ENCODE measurements around the gene CSGALNACT2. TPM values are rescaled to one million over a fixed set of nuclear protein-coding genes. Genes with fewer than 3 reads are reported as not detected.

CSGALNACT2 gene
- total and polyA plus RNA-seq, 2 donors, result 25.0 to 39.8 TPM

DNA sequence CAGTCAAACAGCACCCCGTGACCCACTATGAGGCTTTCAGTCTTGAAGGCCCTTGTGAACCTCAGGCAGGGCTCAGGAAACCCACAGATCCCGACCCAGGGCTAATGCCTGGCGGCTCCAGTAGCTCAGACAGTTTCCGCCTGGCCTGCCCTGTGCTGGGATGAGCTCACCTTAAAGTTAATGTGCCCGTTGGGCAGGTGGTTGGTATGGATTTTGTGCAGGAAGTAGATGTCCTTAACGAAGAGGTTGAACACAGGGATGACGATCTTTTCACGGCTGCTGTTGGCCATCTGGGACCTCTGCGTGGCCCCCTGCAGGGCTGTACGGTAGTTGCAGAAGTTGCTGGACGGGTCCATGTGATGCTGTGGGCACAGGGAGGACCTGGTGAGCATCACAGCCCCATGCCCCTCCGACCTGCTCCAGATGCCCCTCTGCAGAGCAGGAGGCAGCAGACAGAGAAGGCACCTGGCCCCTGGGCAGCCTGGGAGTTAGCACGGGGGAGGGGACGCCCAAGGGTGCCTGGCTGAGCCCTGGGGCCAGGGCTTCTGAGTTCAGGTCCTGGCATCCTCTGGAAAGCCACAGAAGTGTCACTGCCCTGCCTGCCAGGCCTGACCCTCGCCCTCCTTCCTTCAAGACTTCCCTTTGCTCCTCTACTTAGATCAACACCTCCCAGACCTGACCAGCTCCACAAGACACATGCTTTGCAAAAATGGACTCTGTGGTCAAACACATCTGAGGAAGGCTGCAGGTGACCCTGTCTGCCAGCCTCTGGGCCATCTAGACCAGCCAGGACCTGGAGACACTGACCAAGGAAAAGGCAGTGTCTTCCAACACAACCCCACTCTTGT lies 59.8 kb downstream of the CSGALNACT2 start:
- no peak overlapping the region for H3K27ac ChIP-seq (ENCODE audit: low read depth)
- H3K4me1 ChIP-seq (ENCODE audit: insufficient read depth), result no peaks in the 10 kb centered on the region
- H3K4me3 ChIP-seq (ENCODE audit: low read depth, low read length), result no peak overlapping the region
- 82% methylated on average over 15 of the region's 15 CpGs for WGBS
- H3K36me3 ChIP-seq (ENCODE audit: insufficient read depth), result no peaks in the 10 kb centered on the region
- DNase-seq (ENCODE audit: extremely low spot score), result no peak

DNA sequence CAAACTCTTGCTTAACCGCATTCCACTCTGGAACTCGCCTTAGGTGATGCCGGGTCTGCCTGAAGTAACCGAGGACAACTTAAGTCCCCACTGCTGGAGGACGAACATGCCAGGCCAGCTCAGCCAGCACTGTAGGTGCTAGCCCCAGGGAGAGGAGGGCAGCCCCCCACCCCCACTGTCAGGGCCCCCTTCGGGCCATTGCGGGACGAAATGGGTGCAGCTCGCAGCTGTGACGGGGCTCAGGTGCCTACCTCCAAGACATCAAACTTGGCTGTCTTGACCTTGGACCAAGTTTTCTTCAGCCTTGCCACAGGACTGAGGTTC lies 60.4 kb downstream of the CSGALNACT2 start:
- no peaks in the 10 kb centered on the region for H3K4me1 ChIP-seq (ENCODE audit: insufficient read depth)
- WGBS, result 87% methylated on average over 10 of the region's 10 CpGs
- no peak overlapping the region for H3K27ac ChIP-seq (ENCODE audit: low read depth)
- H3K36me3 ChIP-seq (ENCODE audit: insufficient read depth), result no peaks in the 10 kb centered on the region
- no peak for DNase-seq (ENCODE audit: extremely low spot score)
- no peak overlapping the region for H3K4me3 ChIP-seq (ENCODE audit: low read depth, low read length)

DNA sequence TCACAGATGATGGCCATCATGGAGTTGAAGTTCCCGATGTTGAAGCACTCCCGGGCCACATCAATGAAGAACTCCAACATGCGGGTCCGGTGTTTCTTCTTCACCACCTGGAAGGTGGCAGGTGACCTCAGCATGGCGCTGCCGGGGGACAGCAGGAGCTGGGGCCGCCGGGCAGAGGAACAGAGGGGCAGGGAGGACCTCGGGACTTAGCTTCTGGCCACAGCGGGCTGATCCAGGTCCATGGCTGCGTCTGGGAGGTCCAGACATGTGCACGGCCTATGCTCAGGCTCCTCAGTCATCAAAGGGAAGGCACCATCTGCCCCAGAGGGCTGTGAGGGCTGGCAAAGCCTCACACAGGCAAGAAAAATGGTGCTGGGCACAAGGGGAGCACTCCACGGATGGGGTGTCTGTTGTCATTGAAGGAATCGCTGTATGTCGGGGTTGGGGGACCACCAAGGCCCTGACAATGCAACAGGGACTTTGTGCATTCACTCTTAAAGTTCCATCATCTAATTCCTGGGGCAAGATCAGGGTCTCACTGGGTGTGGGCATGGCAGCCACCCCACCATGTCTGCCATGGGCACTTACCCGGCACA lies 60.9 kb downstream of the CSGALNACT2 start:
- Histone ChIP-seq H3K4me1 (ENCODE audit: insufficient read depth) (no peaks in the 10 kb centered on the region), H3K27ac (ENCODE audit: low read depth) (no peak overlapping the region), H3K36me3 (ENCODE audit: insufficient read depth) (no peaks in the 10 kb centered on the region), H3K4me3 (ENCODE audit: low read depth, low read length) (no peak overlapping the region)
- WGBS, result 95% methylated on average over 16 of the region's 16 CpGs
- DNase-seq (ENCODE audit: extremely low spot score), result no peak

DNA sequence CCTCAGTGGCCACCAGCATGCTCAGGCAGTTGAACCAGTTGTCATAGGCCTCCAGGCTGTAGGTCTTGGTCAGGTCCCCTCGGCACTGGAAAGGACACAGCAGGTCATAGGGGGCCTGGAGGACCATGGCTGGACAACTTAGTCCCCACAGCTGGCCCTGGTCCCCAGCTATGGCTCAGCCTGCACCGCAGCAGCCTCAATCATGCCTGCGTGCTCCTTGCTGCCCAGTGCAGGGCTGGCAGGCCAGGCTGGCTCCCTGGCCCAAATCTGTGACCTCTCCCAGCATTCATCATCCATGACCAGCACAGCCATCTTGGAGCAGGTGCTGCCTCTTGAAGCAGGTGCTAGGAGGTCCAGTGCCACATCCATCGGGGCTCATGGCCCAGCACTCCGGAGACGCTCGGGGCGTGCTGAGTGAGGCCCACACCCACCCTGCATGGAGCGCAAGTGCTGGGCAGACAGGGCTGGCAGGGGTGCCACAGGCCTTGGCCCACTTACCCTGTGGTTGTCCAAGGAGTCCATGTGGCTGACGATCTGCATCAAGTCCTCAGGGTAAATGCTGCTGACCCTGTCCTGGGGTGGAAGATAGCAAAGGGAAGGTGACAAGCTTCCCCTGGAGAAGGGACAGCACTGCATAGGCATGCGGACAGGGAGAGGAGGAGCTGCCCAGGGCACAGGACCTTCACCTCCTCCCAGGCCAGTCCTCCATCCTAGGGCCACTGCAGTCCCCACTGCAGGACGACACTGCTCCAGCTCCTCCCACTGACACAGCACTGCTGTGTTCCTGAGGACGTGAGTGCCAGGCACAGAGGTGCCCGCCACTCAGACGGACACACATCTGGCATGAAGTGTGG lies 61.7 kb downstream of the CSGALNACT2 start:
- no peaks in the 10 kb centered on the region for H3K4me1 ChIP-seq (ENCODE audit: insufficient read depth)
- WGBS, result 96% methylated on average over 15 of the region's 15 CpGs
- H3K27ac ChIP-seq (ENCODE audit: low read depth), result no peak overlapping the region
- DNase-seq (ENCODE audit: extremely low spot score), result no peak
- no peaks in the 10 kb centered on the region for H3K36me3 ChIP-seq (ENCODE audit: insufficient read depth)
- H3K4me3 ChIP-seq (ENCODE audit: low read depth, low read length), result no peak overlapping the region

DNA sequence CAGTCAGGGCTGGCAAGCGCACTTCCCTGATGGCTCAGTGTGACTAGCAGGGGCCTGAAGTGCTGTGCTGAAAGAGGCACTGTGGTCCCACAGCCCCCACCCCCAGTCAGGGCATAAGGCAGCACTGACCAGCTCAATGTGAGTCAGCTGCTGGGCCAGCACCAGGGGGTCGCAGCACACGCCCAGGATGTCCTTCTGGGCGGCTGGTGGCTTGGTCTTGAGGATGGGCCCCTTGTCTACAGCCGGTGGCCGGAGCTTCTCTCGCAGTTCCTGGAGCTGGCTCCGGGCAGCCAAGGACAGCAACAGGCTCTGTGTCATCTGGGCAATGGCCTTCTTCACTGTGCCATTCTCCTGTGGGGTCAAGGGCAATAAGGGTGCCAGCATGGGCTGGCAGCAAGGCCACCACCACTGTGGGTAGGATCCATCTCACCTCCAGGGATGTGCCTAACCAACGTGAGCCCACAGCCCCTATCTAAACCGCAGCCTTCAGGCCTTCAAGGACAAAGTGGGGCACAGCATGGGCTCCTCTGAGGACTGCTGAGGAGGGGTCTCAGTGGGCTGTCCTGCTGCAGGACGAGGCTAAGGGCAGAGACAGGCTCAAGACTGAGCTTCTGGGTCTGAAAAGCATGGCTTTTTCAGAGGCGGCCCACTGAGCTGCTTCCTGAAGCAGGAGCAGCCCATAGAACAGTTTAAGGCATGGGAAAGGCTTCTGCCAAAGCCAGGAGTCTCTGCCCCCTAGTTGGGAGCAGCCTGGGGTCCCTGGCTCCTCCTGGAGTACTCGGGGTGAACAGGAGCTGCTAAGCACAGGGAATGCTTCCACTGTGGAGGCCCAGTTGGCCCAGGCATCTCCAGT lies 62.5 kb downstream of the CSGALNACT2 start:
- Histone ChIP-seq H3K27ac (ENCODE audit: low read depth) (no peak overlapping the region), H3K4me3 (ENCODE audit: low read depth, low read length) (no peak overlapping the region), H3K36me3 (ENCODE audit: insufficient read depth) (no peaks in the 10 kb centered on the region), H3K4me1 (ENCODE audit: insufficient read depth) (no peaks in the 10 kb centered on the region)
- WGBS, result 95% methylated on average over 13 of the region's 13 CpGs
- no peak for DNase-seq (ENCODE audit: extremely low spot score)

DNA sequence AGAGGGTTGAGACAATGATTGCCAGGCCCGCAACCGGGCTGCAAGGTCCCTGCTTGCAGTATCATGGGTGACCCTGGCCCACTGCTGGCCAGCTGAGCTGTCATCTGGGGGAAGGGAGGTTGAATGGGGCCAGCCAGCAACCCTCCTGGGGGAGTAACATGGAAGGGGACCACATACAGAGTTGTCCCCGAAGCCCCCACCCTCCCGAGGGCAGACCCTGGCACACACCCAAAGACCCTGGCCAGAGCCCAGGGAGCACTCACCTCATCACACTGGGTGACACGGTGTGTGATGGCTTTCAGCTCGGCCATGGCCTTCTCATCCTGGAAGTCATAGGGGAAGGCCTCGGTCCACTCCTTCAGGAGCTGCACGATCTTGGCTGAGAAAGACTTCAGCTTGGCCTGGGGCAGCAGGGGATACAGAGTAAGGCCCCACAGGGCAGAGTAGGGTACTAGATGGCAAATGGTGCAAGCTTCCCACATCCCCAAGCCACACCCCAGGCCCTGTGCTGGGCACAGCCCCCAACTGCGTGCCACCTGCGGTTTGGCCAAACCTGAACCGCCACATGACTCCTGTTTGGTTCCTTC lies 63.4 kb downstream of the CSGALNACT2 start:
- Histone ChIP-seq H3K27ac (ENCODE audit: low read depth) (no peak overlapping the region), H3K36me3 (ENCODE audit: insufficient read depth) (no peaks in the 10 kb centered on the region), H3K4me3 (ENCODE audit: low read depth, low read length) (no peak overlapping the region), H3K4me1 (ENCODE audit: insufficient read depth) (no peaks in the 10 kb centered on the region)
- WGBS, result 90% methylated on average over 11 of the region's 11 CpGs
- DNase-seq (ENCODE audit: extremely low spot score), result no peak

DNA sequence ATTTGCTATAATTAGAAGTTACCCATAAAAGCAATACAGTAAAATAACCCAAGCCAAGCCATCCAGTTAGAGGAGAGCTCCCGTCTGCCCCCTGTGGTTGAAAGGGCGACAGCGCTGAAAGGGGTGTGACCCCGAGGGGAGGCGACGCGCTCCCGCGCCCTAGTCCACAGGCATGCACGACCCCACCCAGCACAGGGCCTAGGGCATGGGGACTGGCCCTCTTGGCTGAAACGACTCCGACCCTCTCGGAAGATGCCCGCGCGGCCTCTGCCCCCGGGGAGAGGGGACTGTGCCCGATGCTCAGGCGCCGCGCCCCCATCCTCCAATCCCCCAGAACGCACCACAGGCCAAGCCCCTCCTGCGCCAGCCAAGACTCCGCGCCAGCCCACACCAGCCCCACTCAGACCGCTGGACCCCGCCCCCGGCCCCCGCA lies 64.0 kb downstream of the CSGALNACT2 start:
- H3K4me3 ChIP-seq (ENCODE audit: low read depth, low read length), result peak overlapping the region; percentile 15
- H3K4me1 ChIP-seq (ENCODE audit: insufficient read depth), result no peaks in the 10 kb centered on the region
- no peak for DNase-seq (ENCODE audit: extremely low spot score)
- WGBS, result 2% methylated on average over 29 of the region's 29 CpGs
- H3K27ac ChIP-seq (ENCODE audit: low read depth), result no peak overlapping the region
- H3K36me3 ChIP-seq (ENCODE audit: insufficient read depth), result no peaks in the 10 kb centered on the region

DNA sequence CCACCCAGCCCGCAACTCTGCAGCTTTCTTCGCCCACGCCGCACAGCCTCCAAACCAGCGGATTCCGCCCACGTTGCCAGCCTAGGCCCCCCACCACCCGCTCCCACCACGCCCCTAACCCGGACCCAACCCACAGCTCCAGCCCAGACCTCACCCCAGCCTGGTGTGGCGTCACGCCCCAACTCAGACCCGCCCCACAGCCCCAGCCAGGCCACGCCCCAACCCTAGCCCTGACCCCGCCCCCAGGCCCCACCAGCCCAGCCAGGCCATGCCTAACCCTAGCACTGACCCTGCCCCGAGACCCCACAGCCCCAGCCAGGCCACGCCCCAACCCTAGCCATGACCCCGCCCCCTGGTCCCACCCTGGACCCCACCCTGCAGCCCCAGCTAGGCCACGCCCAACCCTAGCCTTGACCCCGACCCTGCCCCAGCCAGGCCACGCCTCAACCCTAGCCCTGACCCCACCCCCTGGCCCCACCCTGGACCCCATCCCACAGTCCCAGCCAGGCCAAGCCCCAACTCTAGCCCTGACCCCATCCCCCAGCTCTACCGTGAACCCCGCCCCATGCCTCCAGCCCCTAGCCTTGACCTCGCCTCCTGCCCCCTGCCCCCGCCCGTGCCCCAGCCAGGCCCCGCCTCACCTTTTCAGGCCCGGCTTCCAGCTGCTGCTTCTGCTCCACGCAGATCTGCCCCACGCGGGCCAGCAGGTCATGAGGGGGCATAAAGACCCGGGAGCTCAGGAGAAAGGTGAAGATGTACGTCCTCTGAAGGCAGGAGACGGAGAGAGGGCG lies 64.6 kb downstream of the CSGALNACT2 start:
- H3K4me3 ChIP-seq (ENCODE audit: low read depth, low read length), result peak overlapping the region; percentile 15

DNA sequence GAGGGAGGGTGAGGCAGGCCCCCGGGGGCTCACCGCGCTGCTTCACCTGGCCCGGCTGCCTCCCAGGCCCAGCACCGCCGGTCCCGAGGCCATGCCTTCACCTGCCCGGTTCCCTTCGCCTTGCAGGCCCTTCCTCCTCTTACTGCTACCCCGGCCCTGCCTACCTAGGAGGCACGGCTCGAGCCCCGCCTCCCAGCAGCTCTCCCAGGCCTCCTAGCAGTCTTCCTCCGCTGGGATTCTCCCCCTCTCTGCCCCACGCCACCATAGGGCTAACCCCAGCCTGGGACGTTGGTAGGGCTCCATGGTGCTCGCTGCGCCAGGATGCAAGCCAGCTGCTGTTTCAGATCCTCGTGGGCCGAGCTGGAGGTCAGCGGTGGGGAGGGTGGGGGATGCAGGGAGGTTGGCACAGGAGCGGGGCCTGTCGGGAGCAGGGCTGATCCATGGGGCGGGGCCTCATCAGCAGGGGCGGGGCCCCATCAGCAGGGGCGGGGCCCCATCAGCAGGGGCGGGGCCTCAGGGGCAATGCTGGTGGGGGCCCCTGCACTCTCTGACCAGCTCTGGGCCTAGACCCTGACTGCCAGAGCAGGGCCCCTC lies 65.3 kb downstream of the CSGALNACT2 start:
- Histone ChIP-seq H3K4me3 (ENCODE audit: low read depth, low read length) (no peak overlapping the region), H3K36me3 (ENCODE audit: insufficient read depth) (no peaks in the 10 kb centered on the region), H3K27ac (ENCODE audit: low read depth) (no peak overlapping the region), H3K4me1 (ENCODE audit: insufficient read depth) (no peaks in the 10 kb centered on the region)
- 53% methylated on average over 27 of the region's 27 CpGs for WGBS
- no peak for DNase-seq (ENCODE audit: extremely low spot score)

More for the DNA sequence above, 64.6 kb downstream of the CSGALNACT2 start:
- Histone ChIP-seq H3K36me3 (ENCODE audit: insufficient read depth) (no peaks in the 10 kb centered on the region), H3K4me1 (ENCODE audit: insufficient read depth) (no peaks in the 10 kb centered on the region), H3K27ac (ENCODE audit: low read depth) (no peak overlapping the region)
- 19% methylated on average over 35 of the region's 35 CpGs for WGBS
- no peak for DNase-seq (ENCODE audit: extremely low spot score)

DNA sequence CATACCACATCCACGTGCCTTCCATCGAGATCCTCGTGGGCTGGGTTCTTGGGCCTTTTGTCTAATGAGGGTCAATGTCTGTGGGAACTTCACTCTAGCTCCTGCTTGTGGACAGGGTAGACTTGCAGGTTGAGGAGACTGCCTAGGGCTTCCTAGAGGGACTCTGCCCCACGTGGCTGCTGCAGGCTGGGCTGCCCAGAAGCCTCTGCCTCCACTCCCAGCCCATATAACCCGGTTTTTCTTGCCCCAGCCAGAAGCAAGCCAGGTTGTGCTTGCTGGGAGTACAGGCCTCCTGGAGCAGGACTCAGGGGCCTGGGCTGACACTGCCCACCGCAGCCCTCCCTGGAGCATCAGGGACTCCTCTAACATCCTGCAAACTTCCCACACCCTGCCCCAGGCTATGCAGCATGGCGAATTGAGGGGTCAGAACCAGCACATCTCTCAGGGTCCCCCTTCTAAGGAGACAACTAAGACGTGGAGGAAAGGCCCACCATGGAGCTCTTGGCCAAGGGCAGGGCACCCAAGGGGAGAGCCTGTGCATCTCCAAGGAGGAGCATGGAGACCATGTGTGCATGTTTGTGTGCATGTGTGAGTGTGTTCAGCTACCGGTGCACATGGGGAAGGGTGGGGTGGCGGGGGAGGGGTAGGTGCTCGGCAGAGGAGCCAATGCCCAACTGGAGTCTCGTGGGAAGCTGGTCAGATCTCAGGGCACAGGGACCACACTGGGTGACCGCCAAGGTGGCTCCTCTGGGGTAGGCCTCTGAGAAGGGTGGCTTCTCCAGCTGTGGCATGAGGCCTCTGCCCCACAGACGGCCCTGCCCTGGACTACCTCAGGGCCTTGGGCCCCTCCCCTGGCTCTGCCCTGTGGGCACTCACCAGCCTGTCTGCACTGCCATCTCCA lies 66.0 kb downstream of the CSGALNACT2 start:
- DNase-seq (ENCODE audit: extremely low spot score), result no peak

DNA sequence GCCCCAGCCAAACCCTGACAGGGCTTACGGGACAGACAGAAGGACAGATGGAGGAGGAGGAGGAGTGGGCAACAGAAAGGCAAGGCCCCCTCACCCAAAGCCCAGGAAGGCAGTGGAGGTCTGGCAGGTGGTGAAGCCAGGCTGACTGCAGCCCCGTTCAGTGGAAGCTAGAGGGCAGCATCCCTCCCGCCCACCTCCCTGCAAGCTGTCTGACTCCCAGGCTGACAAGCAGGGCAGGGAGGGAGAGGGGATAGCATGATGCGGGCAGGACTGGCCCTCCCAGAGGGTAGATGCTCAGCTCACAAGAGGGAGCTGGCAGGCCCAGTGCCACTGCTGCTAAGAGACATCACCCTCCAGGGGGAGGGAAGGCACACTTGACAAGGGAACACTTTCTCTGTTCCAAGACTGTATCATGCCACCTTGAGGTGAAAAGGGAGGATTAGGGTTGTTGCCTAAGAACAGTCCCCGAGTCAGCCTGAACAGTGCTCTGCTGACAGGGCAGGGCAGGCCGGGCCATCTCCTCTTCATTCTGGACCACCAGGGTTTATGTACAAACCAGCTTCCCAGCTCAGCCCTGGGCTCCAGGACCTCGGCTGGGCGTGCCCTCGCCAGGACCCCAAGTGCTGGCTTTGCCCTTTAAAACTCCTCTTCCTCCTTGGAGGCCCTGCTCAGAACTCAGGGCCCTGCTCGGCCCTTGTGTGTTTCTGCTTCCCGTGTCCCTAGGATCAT lies 66.9 kb downstream of the CSGALNACT2 start:
- H3K27ac ChIP-seq (ENCODE audit: low read depth), result no peak overlapping the region
- 69% methylated on average over 11 of the region's 11 CpGs for WGBS
- no peaks in the 10 kb centered on the region for H3K4me1 ChIP-seq (ENCODE audit: insufficient read depth)
- H3K36me3 ChIP-seq (ENCODE audit: insufficient read depth), result no peaks in the 10 kb centered on the region
- no peak for DNase-seq (ENCODE audit: extremely low spot score)
- no peak overlapping the region for H3K4me3 ChIP-seq (ENCODE audit: low read depth, low read length)

More for the DNA sequence above, 66.0 kb downstream of the CSGALNACT2 start:
- Histone ChIP-seq H3K27ac (ENCODE audit: low read depth) (no peak overlapping the region), H3K4me3 (ENCODE audit: low read depth, low read length) (no peak overlapping the region), H3K36me3 (ENCODE audit: insufficient read depth) (no peaks in the 10 kb centered on the region), H3K4me1 (ENCODE audit: insufficient read depth) (no peaks in the 10 kb centered on the region)
- WGBS, result 84% methylated on average over 14 of the region's 14 CpGs
